NT2/D1 (cell line): ENCODE data around the gene OPN4.

Source experiments
- DNase-seq: peaks from one replicate; pipeline ENCODE4 v3.0.0-alpha.2; 2011; ENCODE audit warnings: low read depth, low spot score
- H3K27me3 ChIP-seq: 2 replicates; pipeline ENCODE4 v1.6.0; 2011; ENCODE audit warnings: mild to moderate bottlenecking; ENCODE audit not compliant: insufficient read length, insufficient read depth
- H3K36me3 ChIP-seq: 2 replicates; pipeline ENCODE4 v1.6.1; 2011; ENCODE audit warnings: mild to moderate bottlenecking, low read length, mixed read lengths; ENCODE audit not compliant: insufficient read depth, insufficient read length
- H3K4me1 ChIP-seq: 2 replicates; pipeline ENCODE4 v1.5.1; 2011; ENCODE audit not compliant: insufficient read depth, insufficient read length
- H3K4me3 ChIP-seq: 2 replicates; pipeline ENCODE4 v1.5.1; 2011; ENCODE audit warnings: low read depth; ENCODE audit not compliant: insufficient read length
- H3K9ac ChIP-seq: 2 replicates; pipeline ENCODE4 v1.6.0; 2011; ENCODE audit warnings: low read depth; ENCODE audit not compliant: insufficient read length
- H3K9me3 ChIP-seq: 2 replicates; pipeline ENCODE4 v1.5.1; 2011; ENCODE audit warnings: mild to moderate bottlenecking, low read length; ENCODE audit not compliant: insufficient read depth
- SUZ12 ChIP-seq: IDR thresholded peaks from 2 replicates; pipeline ENCODE4 v1.6.1; 2011; ENCODE audit not compliant: insufficient read length, insufficient read depth; ENCODE audit errors: extremely low read depth
- YY1 ChIP-seq: IDR thresholded peaks from 2 replicates; pipeline ENCODE4 v1.6.1; 2011; ENCODE audit not compliant: insufficient read length, insufficient read depth
- ZNF274 ChIP-seq: IDR thresholded peaks from 2 replicates; pipeline ENCODE4 v1.6.1; 2011; ENCODE audit warnings: mild to moderate bottlenecking, low read depth, low read length

OPN4 gene

DNA sequence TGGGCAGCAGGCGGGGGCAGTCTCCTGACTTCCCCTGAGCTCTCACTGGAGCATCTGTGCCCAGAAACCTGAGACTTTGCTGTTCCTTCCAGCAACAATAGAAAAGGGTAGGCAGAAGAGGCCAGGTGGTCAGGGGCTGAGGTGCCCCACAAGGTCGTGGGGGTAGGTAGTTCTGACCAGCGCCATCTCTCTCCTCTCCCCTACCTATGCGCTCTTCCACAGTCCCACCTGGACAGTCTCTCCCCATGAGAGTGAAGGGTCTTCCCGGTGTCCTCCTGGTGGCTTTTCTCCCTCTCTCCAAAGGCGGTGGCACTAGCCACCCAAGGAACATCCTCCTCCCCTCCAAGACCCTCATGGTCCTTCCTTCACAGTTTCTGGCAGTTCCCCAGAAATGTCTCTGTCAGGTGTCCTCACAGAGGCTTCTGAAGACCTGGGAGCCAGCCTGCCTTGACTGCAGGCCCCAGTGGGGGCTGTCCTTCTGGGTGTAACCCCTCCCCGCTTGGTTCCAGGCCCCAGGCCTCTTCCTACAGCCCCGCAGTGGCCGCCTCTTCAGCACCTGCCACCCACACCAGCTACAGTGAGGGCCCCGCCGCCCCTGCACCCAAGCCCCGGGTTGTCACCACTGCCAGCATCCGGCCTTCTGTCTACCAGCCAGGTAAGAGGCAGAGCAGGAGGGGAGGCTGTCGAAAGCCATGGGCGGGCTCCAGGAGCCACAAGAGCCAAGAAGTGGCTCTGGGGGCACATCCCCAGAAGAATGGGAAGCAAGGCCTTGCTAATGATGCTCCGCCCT is 55.2 kb downstream of the OPN4 start:
- TF ChIP-seq ZNF274 = no peak
- TF ChIP-seq YY1 = no peak
- no peak for TF ChIP-seq SUZ12
- Histone ChIP-seq H3K4me1 (peaks cover 9% of the 10 kb centered on the region), H3K9ac (no peak overlapping the region), H3K9me3 (no peaks in the 10 kb centered on the region), H3K4me3 (no peak overlapping the region), H3K27me3 (no peaks in the 10 kb centered on the region), H3K36me3 (no peaks in the 10 kb centered on the region)
- no peak for DNase-seq

DNA sequence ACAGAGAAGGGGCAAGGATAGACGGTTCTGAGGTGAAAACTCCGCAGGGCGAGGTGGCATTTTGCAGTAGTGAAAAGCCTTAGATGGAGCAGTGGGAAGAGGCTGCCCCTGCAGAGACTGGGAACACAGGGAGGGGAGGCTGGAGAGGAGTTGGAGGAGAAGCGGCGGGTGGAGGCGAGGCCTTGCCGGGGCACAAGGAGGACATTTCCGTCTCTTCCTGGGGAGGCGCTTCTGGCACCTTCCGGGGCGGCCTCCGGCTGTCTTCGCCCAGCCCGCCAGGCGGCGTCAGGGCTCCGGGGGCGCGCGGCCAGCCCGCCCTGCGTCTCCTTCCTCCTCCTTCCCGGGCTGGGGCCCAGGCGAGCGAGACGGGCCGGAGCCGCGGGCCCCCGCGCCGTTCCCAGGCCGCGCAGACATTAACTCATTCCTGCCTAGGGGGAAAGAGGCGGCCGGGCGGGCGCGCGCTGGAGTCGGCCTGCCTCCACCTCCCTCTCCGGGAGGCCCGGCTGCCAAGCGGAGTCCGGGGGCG is 56.7 kb downstream of the OPN4 start:
- Histone ChIP-seq H3K27me3 (no peaks in the 10 kb centered on the region), H3K4me1 (peaks cover 9% of the 10 kb centered on the region), H3K36me3 (no peaks in the 10 kb centered on the region), H3K4me3 (peak overlapping the region; percentile 55), H3K9ac (peak overlapping the region; percentile 87), H3K9me3 (no peaks in the 10 kb centered on the region)
- peak; percentile 81 for DNase-seq
- no peak for TF ChIP-seq SUZ12
- TF ChIP-seq ZNF274 = no peak
- TF ChIP-seq YY1 = no peak

GRCh38 chr10:86711513-86712316 is 57.4 kb downstream of the OPN4 start:
- Histone ChIP-seq H3K4me3 (peak overlapping the region; percentile 55), H3K4me1 (peaks cover 9% of the 10 kb centered on the region), H3K36me3 (no peaks in the 10 kb centered on the region), H3K9me3 (no peaks in the 10 kb centered on the region), H3K9ac (peak overlapping the region; percentile 87), H3K27me3 (no peaks in the 10 kb centered on the region)
- no peak for TF ChIP-seq ZNF274
- TF ChIP-seq SUZ12 = no peak
- TF ChIP-seq YY1 = no peak
- DNase-seq = peak; percentile 13

- peak overlapping the region; percentile 87 for H3K9ac ChIP-seq
- H3K4me3 ChIP-seq = peak overlapping the region; percentile 55
- no peaks in the 10 kb centered on the region for H3K27me3 ChIP-seq
- no peak for DNase-seq
- TF ChIP-seq ZNF274 = no peak
- no peak for TF ChIP-seq SUZ12
- no peak for TF ChIP-seq YY1
- H3K9me3 ChIP-seq = no peaks in the 10 kb centered on the region
- H3K36me3 ChIP-seq = no peaks in the 10 kb centered on the region
- H3K4me1 ChIP-seq = peaks cover 8% of the 10 kb centered on the region
Measured at GRCh38 chr10:86712317-86712707, 58.0 kb downstream of the OPN4 start.

GRCh38 chr10:86715156-86715795 is 60.9 kb downstream of the OPN4 start:
- no peaks in the 10 kb centered on the region for H3K36me3 ChIP-seq
- no peaks in the 10 kb centered on the region for H3K9me3 ChIP-seq
- TF ChIP-seq YY1 (no peak), SUZ12 (no peak), ZNF274 (no peak)
- peak overlapping the region; percentile 27 for H3K9ac ChIP-seq
- DNase-seq = no peak
- H3K27me3 ChIP-seq = no peaks in the 10 kb centered on the region
- no peak overlapping the region for H3K4me3 ChIP-seq
- peaks cover 2% of the 10 kb centered on the region for H3K4me1 ChIP-seq

DNA sequence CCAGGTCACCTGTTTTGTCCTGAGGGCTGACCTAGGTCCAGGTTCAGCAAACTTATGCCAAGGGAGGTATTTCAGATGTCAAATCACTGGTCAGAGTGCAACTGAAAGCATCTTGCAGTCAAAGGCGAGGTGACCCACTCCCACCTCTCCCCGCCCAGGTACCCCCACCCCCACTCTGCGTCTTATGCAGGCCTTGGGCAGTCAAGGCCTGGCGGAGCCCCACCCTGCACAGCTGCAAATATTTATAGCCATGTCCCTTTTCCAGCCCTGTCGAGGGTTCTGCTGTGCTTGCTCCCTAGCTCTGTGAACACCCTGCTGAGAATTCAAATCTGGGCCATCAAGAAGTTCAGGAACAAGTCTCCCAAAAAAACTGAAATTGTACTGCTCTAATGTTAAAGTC is 61.5 kb downstream of the OPN4 start:
- no peak overlapping the region for H3K4me3 ChIP-seq
- TF ChIP-seq SUZ12 (no peak), YY1 (no peak), ZNF274 (no peak)
- H3K4me1 ChIP-seq = peaks cover 2% of the 10 kb centered on the region
- H3K27me3 ChIP-seq = no peaks in the 10 kb centered on the region
- no peak for DNase-seq
- no peaks in the 10 kb centered on the region for H3K9me3 ChIP-seq
- H3K36me3 ChIP-seq = no peaks in the 10 kb centered on the region
- H3K9ac ChIP-seq = no peak overlapping the region
